HepG2 (cell line): ENCODE measurements around the gene RGS14. TPM values are rescaled to one million over a fixed set of nuclear protein-coding genes. Genes with fewer than 3 reads are reported as not detected.

Experiments used
- ATF7-NPFF ChIP-seq: sonication (generic); formaldehyde crosslinking; IDR thresholded peaks from 2 replicates; pipeline ENCODE4 v1.8.1; 2023; ENCODE audit warnings: mild to moderate bottlenecking, low read depth, missing genetic modification reagents, moderate library complexity
- CHCHD3 ChIP-seq: sonication (generic); formaldehyde crosslinking; IDR thresholded peaks from 2 replicates; pipeline ENCODE4 v1.8.0; 2022; ENCODE audit warnings: mild to moderate bottlenecking, missing genetic modification reagents, moderate library complexity
- FOXA1 ChIP-seq, 2 experiments: fragments of 450-650 bp in 1 of 2; sonication (generic) in 1 of 2; formaldehyde crosslinking in 1 of 2; IDR thresholded peaks; 2 replicates each; pipeline versions ENCODE4 v1.4.0 to v1.6.1; 2016 to 2020; ENCODE audit warnings: missing genetic modification reagents in 1 of 2
- FOXK1 ChIP-seq: sonication (generic); formaldehyde crosslinking; IDR thresholded peaks from 2 replicates; pipeline ENCODE4 v1.4.0; 2020; ENCODE audit warnings: low read depth, missing genetic modification reagents, borderline replicate concordance
- GATAD2A ChIP-seq: IDR thresholded peaks from 2 replicates; pipeline ENCODE4 v1.6.1; 2016
- HDAC1 ChIP-seq: sonication (generic); formaldehyde crosslinking; IDR thresholded peaks from 2 replicates; pipeline ENCODE4 v1.5.1; 2020; ENCODE audit warnings: mild to moderate bottlenecking, missing genetic modification reagents
- HNRNPUL1 ChIP-seq: fragments of 200-400 bp; formaldehyde crosslinking; IDR thresholded peaks from 2 replicates; pipeline ENCODE4 v1.6.1; 2017; ENCODE audit warnings: low read depth, mild to moderate bottlenecking, low read length, moderate library complexity
- HOXD1 ChIP-seq: sonication (generic); formaldehyde crosslinking; IDR thresholded peaks from 2 replicates; pipeline ENCODE4 v1.5.0; 2020; ENCODE audit warnings: missing genetic modification reagents
- MXD4 ChIP-seq: IDR thresholded peaks from 2 replicates; pipeline ENCODE4 v1.6.1; 2016; ENCODE audit warnings: mild to moderate bottlenecking, missing biosample characterization, missing genetic modification reagents
- NFIB ChIP-seq: sonication (generic); formaldehyde crosslinking; IDR thresholded peaks from 2 replicates; pipeline ENCODE4 v1.9.0; 2021; ENCODE audit warnings: missing genetic modification reagents, mild to moderate bottlenecking, borderline replicate concordance
- RAD21 ChIP-seq: fragments of 450-650 bp; formaldehyde crosslinking; IDR thresholded peaks from 2 replicates; pipeline ENCODE4 v1.5.0; 2020; ENCODE audit warnings: mild to moderate bottlenecking
- SMAD1 ChIP-seq: sonication (generic); formaldehyde crosslinking; IDR thresholded peaks from 2 replicates; pipeline ENCODE4 v1.4.0; 2020; ENCODE audit warnings: missing genetic modification reagents, low read depth, mild to moderate bottlenecking, borderline replicate concordance
- SNAPC5 ChIP-seq: sonication (generic); formaldehyde crosslinking; IDR thresholded peaks from 2 replicates; pipeline ENCODE4 v1.8.1; 2023; ENCODE audit warnings: mild to moderate bottlenecking, missing genetic modification reagents, borderline replicate concordance
- SP140L ChIP-seq: sonication (generic); formaldehyde crosslinking; IDR thresholded peaks from 2 replicates; pipeline ENCODE4 v1.4.0; 2020; ENCODE audit warnings: missing genetic modification reagents, borderline replicate concordance
- TFDP1 ChIP-seq: IDR thresholded peaks from 2 replicates; pipeline ENCODE4 v1.6.1; 2016; ENCODE audit warnings: missing compliant biosample characterization, missing genetic modification reagents, borderline replicate concordance
- ZFP91 ChIP-seq: sonication (generic); formaldehyde crosslinking; IDR thresholded peaks from 2 replicates; pipeline ENCODE4 v1.9.0; 2022; ENCODE audit warnings: missing genetic modification reagents, mild to moderate bottlenecking, borderline replicate concordance
- ZFX ChIP-seq: sonication (generic); formaldehyde crosslinking; IDR thresholded peaks from 2 replicates; pipeline ENCODE4 v1.4.0; 2020; ENCODE audit warnings: mild to moderate bottlenecking, low read depth, missing genetic modification reagents, moderate library complexity
- ZNF143 ChIP-seq: sonication (generic); formaldehyde crosslinking; IDR thresholded peaks from 2 replicates; pipeline ENCODE4 v1.4.0; 2020; ENCODE audit warnings: missing genetic modification reagents
- ZNF331 ChIP-seq: sonication (generic); formaldehyde crosslinking; IDR thresholded peaks from 2 replicates; pipeline ENCODE4 v1.4.0; 2020; ENCODE audit warnings: missing genetic modification reagents
- polyA plus RNA-seq, 8 experiments: library from polyadenylated mRNA; depleted of rRNA in 3 of 8; stranded (reverse) in 7 of 8; unstranded in 1 of 8; fragments of >200 nt; fragmentation: Illumina TruSeq in 4 of 8; extraction: Trizol in 4 of 8; gene quantifications; 2 replicates each; pipeline versions ENCODE4 v1.2.1 to v1.2.3, GENCODE V29; 2011 to 2016; ENCODE audit warnings: low read depth in 4 of 8, missing spikeins in 1 of 8, mixed read lengths in 1 of 8; ENCODE audit not compliant: insufficient read depth in 1 of 8
- total RNA-seq, 5 experiments: library from RNA; depleted of rRNA; stranded (reverse); fragments of >200 nt; fragmentation: Illumina TruSeq; extraction: Trizol; gene quantifications; 2 replicates each; pipeline ENCODE4 v1.2.3, GENCODE V29; 2016; ENCODE audit warnings: low read depth in 1 of 5
- TF ChIP-seq, protein P1 (sequence below): IDR thresholded peaks from 2 replicates; pipeline ENCODE4 v1.6.1; 2012; ENCODE audit warnings: inconsistent platforms
- TF ChIP-seq, protein P2 (sequence below): sonication (generic); formaldehyde crosslinking; IDR thresholded peaks from 2 replicates; pipeline ENCODE4 v1.5.0; 2020; ENCODE audit warnings: mild to moderate bottlenecking, missing genetic modification reagents, moderate library complexity
- TF ChIP-seq, protein P3 (sequence below): conservative IDR thresholded peaks from 2 replicates; pipeline ENCODE4 v1.6.1; 2018; ENCODE audit warnings: missing genetic modification reagents

Gene RGS14
- total and polyA plus RNA-seq, 2 of the 13 experiments (the other 11 are each of a cell fraction or from before 2014, with no cell fraction given), result 11.1 to 17.2 TPM

- TF ChIP-seq TFDP1 (peak; percentile 61; the same call in 1 of the 2 replicates), SP140L (CRISPR knock-in tag) (no peak), ZNF143 (CRISPR knock-in tag) (no peak), NFIB (no peak), HDAC1 (CRISPR knock-in tag) (peak; percentile 25; the same call in 1 of the 2 replicates), MXD4 (CRISPR knock-in tag) (peak; percentile 85; the same call in 1 of the 2 replicates), SMAD1 (0 out of 2 replicates have a peak, but pooled peaks have one; percentile 3), SNAPC5 (CRISPR knock-in tag) (no peak), HNRNPUL1 (no peak), ATF7-NPFF (CRISPR knock-in tag) (no peak), HOXD1 (CRISPR knock-in tag) (no peak), RAD21 (peak; percentile 94), FOXK1 (peak; percentile 54; the same call in 1 of the 2 replicates), ZFP91 (CRISPR knock-in tag) (peak; percentile 39; the same call in 1 of the 2 replicates), FOXA1 (IDR thresholded peaks at IDR 0.05) (no peak), FOXA1 (CRISPR knock-in tag; IDR thresholded peaks at IDR 0.05) (peak; percentile 15; the same call in 1 of the 2 replicates), ZFX (CRISPR knock-in tag) (0 out of 2 replicates have a peak, but pooled peaks have one; percentile 39), GATAD2A (CRISPR knock-in tag) (peak; percentile 52; the same call in 1 of the 2 replicates), ZNF331 (CRISPR knock-in tag) (0 out of 2 replicates have a peak, but pooled peaks have one; percentile 52), CHCHD3 (no peak)
- TF ChIP-seq, protein P1, sequence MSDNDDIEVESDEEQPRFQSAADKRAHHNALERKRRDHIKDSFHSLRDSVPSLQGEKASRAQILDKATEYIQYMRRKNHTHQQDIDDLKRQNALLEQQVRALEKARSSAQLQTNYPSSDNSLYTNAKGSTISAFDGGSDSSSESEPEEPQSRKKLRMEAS, result peak; percentile 96
- TF ChIP-seq, protein P2, sequence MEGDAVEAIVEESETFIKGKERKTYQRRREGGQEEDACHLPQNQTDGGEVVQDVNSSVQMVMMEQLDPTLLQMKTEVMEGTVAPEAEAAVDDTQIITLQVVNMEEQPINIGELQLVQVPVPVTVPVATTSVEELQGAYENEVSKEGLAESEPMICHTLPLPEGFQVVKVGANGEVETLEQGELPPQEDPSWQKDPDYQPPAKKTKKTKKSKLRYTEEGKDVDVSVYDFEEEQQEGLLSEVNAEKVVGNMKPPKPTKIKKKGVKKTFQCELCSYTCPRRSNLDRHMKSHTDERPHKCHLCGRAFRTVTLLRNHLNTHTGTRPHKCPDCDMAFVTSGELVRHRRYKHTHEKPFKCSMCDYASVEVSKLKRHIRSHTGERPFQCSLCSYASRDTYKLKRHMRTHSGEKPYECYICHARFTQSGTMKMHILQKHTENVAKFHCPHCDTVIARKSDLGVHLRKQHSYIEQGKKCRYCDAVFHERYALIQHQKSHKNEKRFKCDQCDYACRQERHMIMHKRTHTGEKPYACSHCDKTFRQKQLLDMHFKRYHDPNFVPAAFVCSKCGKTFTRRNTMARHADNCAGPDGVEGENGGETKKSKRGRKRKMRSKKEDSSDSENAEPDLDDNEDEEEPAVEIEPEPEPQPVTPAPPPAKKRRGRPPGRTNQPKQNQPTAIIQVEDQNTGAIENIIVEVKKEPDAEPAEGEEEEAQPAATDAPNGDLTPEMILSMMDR (CRISPR knock-in tag), result peak; percentile 96
- TF ChIP-seq, protein P3, sequence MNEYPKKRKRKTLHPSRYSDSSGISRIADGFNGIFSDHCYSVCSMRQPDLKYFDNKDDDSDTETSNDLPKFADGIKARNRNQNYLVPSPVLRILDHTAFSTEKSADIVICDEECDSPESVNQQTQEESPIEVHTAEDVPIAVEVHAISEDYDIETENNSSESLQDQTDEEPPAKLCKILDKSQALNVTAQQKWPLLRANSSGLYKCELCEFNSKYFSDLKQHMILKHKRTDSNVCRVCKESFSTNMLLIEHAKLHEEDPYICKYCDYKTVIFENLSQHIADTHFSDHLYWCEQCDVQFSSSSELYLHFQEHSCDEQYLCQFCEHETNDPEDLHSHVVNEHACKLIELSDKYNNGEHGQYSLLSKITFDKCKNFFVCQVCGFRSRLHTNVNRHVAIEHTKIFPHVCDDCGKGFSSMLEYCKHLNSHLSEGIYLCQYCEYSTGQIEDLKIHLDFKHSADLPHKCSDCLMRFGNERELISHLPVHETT, result 0 out of 2 replicates have a peak, but pooled peaks have one; percentile 27
Observed at GRCh38 chr5:177390363-177391300, 32.9 kb downstream of the RGS14 start (continued).
